ENCODE data around the gene SLIT3.

GRCh38 chr5:168852329-168852728 is 448.6 kb downstream of the SLIT3 start:
- TF ChIP-seq CTCF (IDR thresholded peaks at IDR 0.05) (no peak), EP300 (IDR thresholded peaks at IDR 0.05) (no peak), POLR2A (IDR thresholded peaks at IDR 0.05; ENCODE audit: low read depth) (no peak)

Measured in esophagus muscularis mucosa (tissue), 4 donors.